WTC11 (cell line): ENCODE data around the gene SPATA31D4. TPM values are rescaled to one million over a fixed set of nuclear protein-coding genes. Genes with fewer than 3 reads are reported as not detected.

Source experiments
- ATAC-seq: fragments of 200-7000 bp; cut with Tn5 transposase; 2 replicates; pipeline ENCODE4 v1.10.0; 2021; ENCODE audit warnings: mild to moderate bottlenecking, moderate library complexity
- CTCF ChIA-PET: fragments of 300-600 bp; sonication (Branson Sonifier 250); formaldehyde crosslinking; loops from one replicate; lab custom pipeline; 2021; ENCODE audit warnings: antibody characterized with exemption; lab: Charles Lee
- POLR2A ChIA-PET: fragments of 350-600 bp; sonication (Branson Sonifier 250); formaldehyde crosslinking; loops from one replicate; lab custom pipeline; 2021; ENCODE audit warnings: antibody characterized with exemption; lab: Charles Lee
- DNase-seq: peaks from one replicate; pipeline ENCODE4 v3.0.0; 2021; ENCODE audit warnings: low spot score
- H3K27ac Mint-ChIP-seq: 2 replicates; pipeline ENCODE4 v1.8.0; 2021; ENCODE audit warnings: mixed read lengths
- H3K27me3 Mint-ChIP-seq: 2 replicates; pipeline ENCODE4 v1.8.0; 2021; ENCODE audit warnings: low read depth, mild to moderate bottlenecking, moderate library complexity, mixed read lengths
- H3K36me3 Mint-ChIP-seq: 2 replicates; pipeline ENCODE4 v1.8.0; 2021; ENCODE audit warnings: mixed read lengths
- H3K4me1 Mint-ChIP-seq: 2 replicates; pipeline ENCODE4 v1.8.0; 2022; ENCODE audit warnings: mixed read lengths
- H3K4me3 Mint-ChIP-seq: 2 replicates; pipeline ENCODE4 v1.8.0; 2021; ENCODE audit warnings: mild to moderate bottlenecking, moderate library complexity, mixed read lengths
- H3K9me3 Mint-ChIP-seq: 2 replicates; pipeline ENCODE4 v1.8.0; 2021; ENCODE audit warnings: mixed read lengths
- CREB1 ChIP-seq: sonication (generic); formaldehyde crosslinking; IDR thresholded peaks from 2 replicates; pipeline ENCODE4 v1.8.0; 2023; ENCODE audit warnings: mild to moderate bottlenecking, missing genetic modification reagents
- CREM ChIP-seq: sonication (generic); formaldehyde crosslinking; IDR thresholded peaks from 2 replicates; pipeline ENCODE4 v1.8.1; 2022; ENCODE audit warnings: mild to moderate bottlenecking, missing genetic modification reagents, moderate library complexity
- JAZF1 ChIP-seq: fragments of 250-450 bp; sonication (Bioruptor Pico); IDR thresholded peaks from 2 replicates; pipeline ENCODE4 v1.9.0; 2021; ENCODE audit warnings: moderate library complexity, mild to moderate bottlenecking, inconsistent platforms
- JUN ChIP-seq: sonication (generic); formaldehyde crosslinking; IDR thresholded peaks from 2 replicates; pipeline ENCODE4 v1.8.0; 2023; ENCODE audit warnings: mild to moderate bottlenecking, missing genetic modification reagents
- NR2C2 ChIP-seq: sonication (generic); formaldehyde crosslinking; IDR thresholded peaks from 2 replicates; pipeline ENCODE4 v1.8.0; 2022; ENCODE audit warnings: mild to moderate bottlenecking, missing genetic modification reagents
- OVOL2 ChIP-seq: fragments of 250-450 bp; sonication (Bioruptor Pico); IDR thresholded peaks from 2 replicates; pipeline ENCODE4 v1.9.0; 2021; ENCODE audit warnings: mild to moderate bottlenecking, borderline replicate concordance
- SMAD4 ChIP-seq: sonication (generic); formaldehyde crosslinking; IDR thresholded peaks from 2 replicates; pipeline ENCODE4 v1.8.0; 2022; ENCODE audit warnings: mild to moderate bottlenecking, missing genetic modification reagents
- TCF7 ChIP-seq: sonication (generic); formaldehyde crosslinking; IDR thresholded peaks from 2 replicates; pipeline ENCODE4 v1.8.0; 2022; ENCODE audit warnings: mild to moderate bottlenecking, low read depth, missing genetic modification reagents, moderate library complexity
- ZBTB21 ChIP-seq: sonication (generic); formaldehyde crosslinking; IDR thresholded peaks from 2 replicates; pipeline ENCODE4 v1.8.1; 2023; ENCODE audit warnings: mild to moderate bottlenecking, missing genetic modification reagents, borderline replicate concordance
- ZNF232 ChIP-seq: sonication (generic); formaldehyde crosslinking; IDR thresholded peaks from 2 replicates; pipeline ENCODE4 v1.8.0; 2022; ENCODE audit warnings: mild to moderate bottlenecking, missing genetic modification reagents
- ZNF317 ChIP-seq: sonication (generic); formaldehyde crosslinking; IDR thresholded peaks from 2 replicates; pipeline ENCODE4 v1.8.1; 2023; ENCODE audit warnings: low read depth, mild to moderate bottlenecking, moderate library complexity, missing genetic modification reagents, borderline replicate concordance
- ZNF416 ChIP-seq: fragments of 250-450 bp; sonication (Bioruptor Pico); IDR thresholded peaks from 2 replicates; pipeline ENCODE4 v1.9.0; 2021; ENCODE audit warnings: mild to moderate bottlenecking, inconsistent platforms
- total RNA-seq: library from RNA; stranded (reverse); gene quantifications from 3 replicates; pipeline ENCODE4 v1.2.3, GENCODE V29; 2021
- TF ChIP-seq, protein P1 (sequence below): fragments of 200-600 bp; IDR thresholded peaks from 2 replicates; pipeline ENCODE4 v1.8.0; 2022; ENCODE audit warnings: antibody characterized with exemption
- TF ChIP-seq, protein P2 (sequence below): sonication (generic); formaldehyde crosslinking; IDR thresholded peaks from 2 replicates; pipeline ENCODE4 v1.8.1; 2022; ENCODE audit warnings: low read depth, mild to moderate bottlenecking, moderate library complexity, missing genetic modification reagents, borderline replicate concordance
- TF ChIP-seq, protein P3 (sequence below): sonication (generic); formaldehyde crosslinking; IDR thresholded peaks from 2 replicates; pipeline ENCODE4 v1.8.1; 2023; ENCODE audit warnings: mild to moderate bottlenecking, missing genetic modification reagents, moderate library complexity
- TF ChIP-seq, protein P4 (sequence below): fragments of 250-450 bp; sonication (Bioruptor Pico); IDR thresholded peaks from 2 replicates; pipeline ENCODE4 v1.9.0; 2021; ENCODE audit warnings: moderate library complexity, mild to moderate bottlenecking, inconsistent platforms, borderline replicate concordance
- TF ChIP-seq, protein P5 (sequence below): sonication (generic); formaldehyde crosslinking; conservative IDR thresholded peaks from 2 replicates; pipeline ENCODE4 v1.8.1; 2022; ENCODE audit warnings: mild to moderate bottlenecking, missing genetic modification reagents
- TF ChIP-seq, protein P6 (sequence below): sonication (generic); formaldehyde crosslinking; IDR thresholded peaks from 2 replicates; pipeline ENCODE4 v1.8.0; 2022; ENCODE audit warnings: mild to moderate bottlenecking, missing genetic modification reagents
- TF ChIP-seq, protein P7 (sequence below): sonication (generic); formaldehyde crosslinking; IDR thresholded peaks from 2 replicates; pipeline ENCODE4 v1.8.0; 2022; ENCODE audit warnings: mild to moderate bottlenecking, missing genetic modification reagents
- TF ChIP-seq, protein P8 (sequence below): sonication (generic); formaldehyde crosslinking; conservative IDR thresholded peaks from 2 replicates; pipeline ENCODE4 v1.8.1; 2023; ENCODE audit warnings: mild to moderate bottlenecking, low read depth, missing genetic modification reagents, moderate library complexity

SPATA31D4 gene
- total RNA-seq, 1 experiment from 2014 or later, result not detected

DNA sequence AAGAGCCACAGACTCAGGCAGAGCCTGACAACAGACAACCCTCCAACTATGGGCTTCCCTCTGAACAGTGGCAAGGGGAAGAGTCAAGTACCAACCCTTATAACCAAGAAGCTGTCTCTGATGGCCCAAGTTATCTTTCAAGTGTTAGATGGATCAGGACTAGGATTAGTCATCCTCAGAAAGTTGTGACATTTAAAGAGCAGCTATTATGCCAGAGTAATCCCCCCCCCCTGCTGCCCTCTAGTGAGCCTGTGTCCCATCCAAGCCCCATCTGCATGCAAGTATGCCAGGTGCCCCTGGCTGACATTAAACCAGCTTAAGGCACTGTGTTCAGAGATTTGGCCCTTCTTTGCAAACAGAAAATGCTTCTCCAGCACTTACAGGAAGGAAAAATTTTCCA, 43.5 kb downstream of the SPATA31D4 start:
- ATAC-seq (no peak), DNase-seq (no peak)
- H3K36me3 Mint-ChIP-seq, result peaks cover 4% of the 10 kb centered on the region
- no peak overlapping the region for H3K4me3 Mint-ChIP-seq
- H3K9me3 Mint-ChIP-seq, result peaks cover 59% of the 10 kb centered on the region
- ChIA-PET CTCF (no interaction called here), POLR2A (no interaction called here)
- no peaks in the 10 kb centered on the region for H3K27me3 Mint-ChIP-seq
- TF ChIP-seq SMAD4 (CRISPR knock-in tag), result no peak
- no peak for TF ChIP-seq JUN (CRISPR knock-in tag)
- no peak for TF ChIP-seq NR2C2 (CRISPR knock-in tag)
- TF ChIP-seq, protein P1, sequence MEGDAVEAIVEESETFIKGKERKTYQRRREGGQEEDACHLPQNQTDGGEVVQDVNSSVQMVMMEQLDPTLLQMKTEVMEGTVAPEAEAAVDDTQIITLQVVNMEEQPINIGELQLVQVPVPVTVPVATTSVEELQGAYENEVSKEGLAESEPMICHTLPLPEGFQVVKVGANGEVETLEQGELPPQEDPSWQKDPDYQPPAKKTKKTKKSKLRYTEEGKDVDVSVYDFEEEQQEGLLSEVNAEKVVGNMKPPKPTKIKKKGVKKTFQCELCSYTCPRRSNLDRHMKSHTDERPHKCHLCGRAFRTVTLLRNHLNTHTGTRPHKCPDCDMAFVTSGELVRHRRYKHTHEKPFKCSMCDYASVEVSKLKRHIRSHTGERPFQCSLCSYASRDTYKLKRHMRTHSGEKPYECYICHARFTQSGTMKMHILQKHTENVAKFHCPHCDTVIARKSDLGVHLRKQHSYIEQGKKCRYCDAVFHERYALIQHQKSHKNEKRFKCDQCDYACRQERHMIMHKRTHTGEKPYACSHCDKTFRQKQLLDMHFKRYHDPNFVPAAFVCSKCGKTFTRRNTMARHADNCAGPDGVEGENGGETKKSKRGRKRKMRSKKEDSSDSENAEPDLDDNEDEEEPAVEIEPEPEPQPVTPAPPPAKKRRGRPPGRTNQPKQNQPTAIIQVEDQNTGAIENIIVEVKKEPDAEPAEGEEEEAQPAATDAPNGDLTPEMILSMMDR, result no peak
- TF ChIP-seq CREB1 (CRISPR knock-in tag), result no peak
- TF ChIP-seq, protein P2, sequence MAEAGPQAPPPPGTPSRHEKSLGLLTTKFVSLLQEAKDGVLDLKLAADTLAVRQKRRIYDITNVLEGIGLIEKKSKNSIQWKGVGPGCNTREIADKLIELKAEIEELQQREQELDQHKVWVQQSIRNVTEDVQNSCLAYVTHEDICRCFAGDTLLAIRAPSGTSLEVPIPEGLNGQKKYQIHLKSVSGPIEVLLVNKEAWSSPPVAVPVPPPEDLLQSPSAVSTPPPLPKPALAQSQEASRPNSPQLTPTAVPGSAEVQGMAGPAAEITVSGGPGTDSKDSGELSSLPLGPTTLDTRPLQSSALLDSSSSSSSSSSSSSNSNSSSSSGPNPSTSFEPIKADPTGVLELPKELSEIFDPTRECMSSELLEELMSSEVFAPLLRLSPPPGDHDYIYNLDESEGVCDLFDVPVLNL (CRISPR knock-in tag), result no peak
- TF ChIP-seq CREM (CRISPR knock-in tag), result no peak
- no peak for TF ChIP-seq ZBTB21
- TF ChIP-seq, protein P3, sequence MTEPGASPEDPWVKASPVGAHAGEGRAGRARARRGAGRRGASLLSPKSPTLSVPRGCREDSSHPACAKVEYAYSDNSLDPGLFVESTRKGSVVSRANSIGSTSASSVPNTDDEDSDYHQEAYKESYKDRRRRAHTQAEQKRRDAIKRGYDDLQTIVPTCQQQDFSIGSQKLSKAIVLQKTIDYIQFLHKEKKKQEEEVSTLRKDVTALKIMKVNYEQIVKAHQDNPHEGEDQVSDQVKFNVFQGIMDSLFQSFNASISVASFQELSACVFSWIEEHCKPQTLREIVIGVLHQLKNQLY (CRISPR knock-in tag), result no peak
- no peak for TF ChIP-seq ZNF416 (CRISPR knock-in tag)
- TF ChIP-seq ZNF232 (CRISPR knock-in tag), result no peak
- TF ChIP-seq, protein P4, sequence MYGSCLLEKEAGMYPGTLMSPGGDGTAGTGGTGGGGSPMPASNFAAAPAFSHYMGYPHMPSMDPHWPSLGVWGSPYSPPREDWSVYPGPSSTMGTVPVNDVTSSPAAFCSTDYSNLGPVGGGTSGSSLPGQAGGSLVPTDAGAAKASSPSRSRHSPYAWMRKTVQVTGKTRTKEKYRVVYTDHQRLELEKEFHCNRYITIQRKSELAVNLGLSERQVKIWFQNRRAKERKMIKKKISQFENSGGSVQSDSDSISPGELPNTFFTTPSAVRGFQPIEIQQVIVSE (CRISPR knock-in tag), result no peak
- TF ChIP-seq TCF7 (CRISPR knock-in tag), result no peak
- TF ChIP-seq, protein P5, sequence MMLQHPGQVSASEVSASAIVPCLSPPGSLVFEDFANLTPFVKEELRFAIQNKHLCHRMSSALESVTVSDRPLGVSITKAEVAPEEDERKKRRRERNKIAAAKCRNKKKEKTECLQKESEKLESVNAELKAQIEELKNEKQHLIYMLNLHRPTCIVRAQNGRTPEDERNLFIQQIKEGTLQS (CRISPR knock-in tag), result no peak
- TF ChIP-seq, protein P6, sequence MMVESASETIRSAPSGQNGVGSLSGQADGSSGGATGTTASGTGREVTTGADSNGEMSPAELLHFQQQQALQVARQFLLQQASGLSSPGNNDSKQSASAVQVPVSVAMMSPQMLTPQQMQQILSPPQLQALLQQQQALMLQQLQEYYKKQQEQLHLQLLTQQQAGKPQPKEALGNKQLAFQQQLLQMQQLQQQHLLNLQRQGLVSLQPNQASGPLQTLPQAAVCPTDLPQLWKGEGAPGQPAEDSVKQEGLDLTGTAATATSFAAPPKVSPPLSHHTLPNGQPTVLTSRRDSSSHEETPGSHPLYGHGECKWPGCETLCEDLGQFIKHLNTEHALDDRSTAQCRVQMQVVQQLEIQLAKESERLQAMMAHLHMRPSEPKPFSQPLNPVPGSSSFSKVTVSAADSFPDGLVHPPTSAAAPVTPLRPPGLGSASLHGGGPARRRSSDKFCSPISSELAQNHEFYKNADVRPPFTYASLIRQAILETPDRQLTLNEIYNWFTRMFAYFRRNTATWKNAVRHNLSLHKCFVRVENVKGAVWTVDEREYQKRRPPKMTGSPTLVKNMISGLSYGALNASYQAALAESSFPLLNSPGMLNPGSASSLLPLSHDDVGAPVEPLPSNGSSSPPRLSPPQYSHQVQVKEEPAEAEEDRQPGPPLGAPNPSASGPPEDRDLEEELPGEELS (CRISPR knock-in tag), result no peak
- TF ChIP-seq JAZF1 (CRISPR knock-in tag), result no peak
- no peak for TF ChIP-seq ZNF317
- TF ChIP-seq, protein P7, sequence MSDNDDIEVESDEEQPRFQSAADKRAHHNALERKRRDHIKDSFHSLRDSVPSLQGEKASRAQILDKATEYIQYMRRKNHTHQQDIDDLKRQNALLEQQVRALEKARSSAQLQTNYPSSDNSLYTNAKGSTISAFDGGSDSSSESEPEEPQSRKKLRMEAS (CRISPR knock-in tag), result no peak
- TF ChIP-seq OVOL2 (CRISPR knock-in tag), result no peak
- TF ChIP-seq, protein P8, sequence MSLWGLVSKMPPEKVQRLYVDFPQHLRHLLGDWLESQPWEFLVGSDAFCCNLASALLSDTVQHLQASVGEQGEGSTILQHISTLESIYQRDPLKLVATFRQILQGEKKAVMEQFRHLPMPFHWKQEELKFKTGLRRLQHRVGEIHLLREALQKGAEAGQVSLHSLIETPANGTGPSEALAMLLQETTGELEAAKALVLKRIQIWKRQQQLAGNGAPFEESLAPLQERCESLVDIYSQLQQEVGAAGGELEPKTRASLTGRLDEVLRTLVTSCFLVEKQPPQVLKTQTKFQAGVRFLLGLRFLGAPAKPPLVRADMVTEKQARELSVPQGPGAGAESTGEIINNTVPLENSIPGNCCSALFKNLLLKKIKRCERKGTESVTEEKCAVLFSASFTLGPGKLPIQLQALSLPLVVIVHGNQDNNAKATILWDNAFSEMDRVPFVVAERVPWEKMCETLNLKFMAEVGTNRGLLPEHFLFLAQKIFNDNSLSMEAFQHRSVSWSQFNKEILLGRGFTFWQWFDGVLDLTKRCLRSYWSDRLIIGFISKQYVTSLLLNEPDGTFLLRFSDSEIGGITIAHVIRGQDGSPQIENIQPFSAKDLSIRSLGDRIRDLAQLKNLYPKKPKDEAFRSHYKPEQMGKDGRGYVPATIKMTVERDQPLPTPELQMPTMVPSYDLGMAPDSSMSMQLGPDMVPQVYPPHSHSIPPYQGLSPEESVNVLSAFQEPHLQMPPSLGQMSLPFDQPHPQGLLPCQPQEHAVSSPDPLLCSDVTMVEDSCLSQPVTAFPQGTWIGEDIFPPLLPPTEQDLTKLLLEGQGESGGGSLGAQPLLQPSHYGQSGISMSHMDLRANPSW (CRISPR knock-in tag), result no peak
- no peak overlapping the region for H3K27ac Mint-ChIP-seq
- no peaks in the 10 kb centered on the region for H3K4me1 Mint-ChIP-seq
